HG02885 (cell line): Measurements from ENCODE around the gene PAX9.
"Not testable (repeated sequence)": the region's sequence is repeated elsewhere in the genome, so short reads cannot be mapped to it uniquely, and the experiment has no call there.

Experiments
- ATAC-seq: cut with Tn5 transposase; IDR thresholded peaks from one replicate; pipeline ENCODE4 v1.9.1; 2021; ENCODE audit warnings: mild to moderate bottlenecking; ENCODE audit not compliant: unreplicated experiment, poor library complexity

The PAX9 gene

GRCh38 chr14:36667679-36668078 is 6.0 kb downstream of the PAX9 start:
- ATAC-seq = no peak

DNA sequence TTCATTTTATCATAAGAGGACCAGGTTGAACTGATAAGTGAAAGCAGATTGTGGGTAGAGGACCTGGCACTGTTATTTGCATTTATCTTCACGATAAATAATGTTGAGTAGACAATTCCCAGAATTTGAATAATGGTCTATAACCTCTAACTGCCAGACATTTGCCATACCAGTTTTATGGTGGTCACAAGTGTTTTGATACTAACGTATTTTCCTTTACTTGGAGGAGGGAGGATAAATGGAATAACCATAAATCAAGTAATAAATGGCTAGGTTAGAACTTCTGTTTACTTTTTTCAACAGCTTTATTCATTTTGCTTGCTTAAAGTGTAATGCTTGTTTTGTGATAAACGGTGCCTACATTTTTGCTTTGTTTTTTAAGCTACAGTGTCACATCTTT is 9.5 kb downstream of the PAX9 start:
- no peak for ATAC-seq

DNA sequence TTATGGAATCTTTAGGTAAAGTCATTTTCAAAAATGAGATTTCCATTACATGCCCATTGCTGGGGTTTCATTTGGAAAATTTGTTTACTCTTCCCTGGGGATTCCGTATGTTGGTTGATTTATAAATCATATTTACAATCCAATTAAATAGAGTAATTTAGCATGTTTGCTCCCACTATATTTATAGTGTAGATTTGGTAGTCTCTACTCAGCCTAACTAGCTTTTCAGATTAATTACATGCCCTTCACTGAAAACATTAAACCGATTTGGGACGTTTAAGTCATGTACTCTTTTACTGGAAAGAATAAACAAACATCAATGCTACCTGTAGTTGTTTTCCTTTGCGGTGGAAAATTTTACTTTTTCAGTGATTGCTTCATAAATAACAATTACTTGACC is 10.4 kb downstream of the PAX9 start:
- no peak for ATAC-seq

- no peak for ATAC-seq
Observed at GRCh38 chr14:36674659-36675058, 13.0 kb downstream of the PAX9 start.

DNA sequence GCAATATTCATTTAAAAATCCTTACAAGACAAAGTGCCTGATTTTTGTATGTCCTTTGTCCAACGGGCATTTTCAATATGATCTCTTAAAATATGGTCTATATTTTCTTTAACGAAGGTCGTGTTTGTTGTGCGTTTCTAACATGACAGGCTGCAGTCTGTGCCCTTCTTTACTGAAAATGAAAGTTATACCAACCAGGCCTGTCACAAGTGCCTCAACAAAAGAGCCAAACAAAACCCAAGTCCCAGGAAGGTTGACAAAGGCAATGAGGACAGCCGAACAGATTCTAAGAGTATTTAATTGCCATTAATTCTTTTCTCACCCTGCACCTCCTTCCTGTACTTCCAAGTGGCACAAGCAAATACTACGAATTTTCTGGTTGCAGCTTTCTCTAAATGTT is 13.9 kb downstream of the PAX9 start:
- no peak for ATAC-seq

DNA sequence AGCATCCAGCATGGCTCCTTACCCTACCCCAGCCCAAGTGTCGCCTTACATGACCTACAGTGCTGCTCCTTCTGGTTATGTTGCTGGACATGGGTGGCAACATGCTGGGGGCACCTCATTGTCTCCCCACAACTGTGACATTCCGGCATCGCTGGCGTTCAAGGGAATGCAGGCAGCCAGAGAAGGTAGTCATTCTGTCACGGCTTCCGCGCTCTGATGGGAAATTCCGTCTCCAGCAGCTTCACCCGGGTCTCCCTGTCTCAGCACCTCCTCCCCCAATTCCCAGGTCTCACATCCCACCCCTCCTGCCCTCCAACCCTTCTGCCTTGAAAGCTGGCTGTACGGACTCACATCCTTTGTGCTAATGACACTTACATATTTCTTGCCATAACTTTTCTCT is 14.6 kb downstream of the PAX9 start:
- ATAC-seq = no peak

DNA sequence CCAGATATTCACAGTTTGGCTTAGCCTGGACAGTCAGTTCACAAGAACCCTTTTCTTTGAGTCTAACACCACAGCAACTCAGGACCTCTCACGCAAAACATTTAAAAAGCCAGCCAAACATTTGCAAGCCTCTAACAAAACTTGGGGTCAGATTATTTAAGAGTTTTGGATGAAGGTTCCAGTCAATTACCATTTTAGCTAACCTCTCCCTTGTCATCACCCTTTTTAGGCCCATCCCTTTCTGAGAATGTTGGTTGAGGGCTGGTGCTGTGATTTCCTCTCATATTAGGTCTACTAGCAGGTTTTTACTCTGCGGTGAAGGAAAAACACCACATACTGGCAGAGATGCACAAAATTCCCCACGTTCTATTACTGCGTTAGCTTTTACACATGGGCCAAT is 20.7 kb downstream of the PAX9 start:
- no peak for ATAC-seq

DNA sequence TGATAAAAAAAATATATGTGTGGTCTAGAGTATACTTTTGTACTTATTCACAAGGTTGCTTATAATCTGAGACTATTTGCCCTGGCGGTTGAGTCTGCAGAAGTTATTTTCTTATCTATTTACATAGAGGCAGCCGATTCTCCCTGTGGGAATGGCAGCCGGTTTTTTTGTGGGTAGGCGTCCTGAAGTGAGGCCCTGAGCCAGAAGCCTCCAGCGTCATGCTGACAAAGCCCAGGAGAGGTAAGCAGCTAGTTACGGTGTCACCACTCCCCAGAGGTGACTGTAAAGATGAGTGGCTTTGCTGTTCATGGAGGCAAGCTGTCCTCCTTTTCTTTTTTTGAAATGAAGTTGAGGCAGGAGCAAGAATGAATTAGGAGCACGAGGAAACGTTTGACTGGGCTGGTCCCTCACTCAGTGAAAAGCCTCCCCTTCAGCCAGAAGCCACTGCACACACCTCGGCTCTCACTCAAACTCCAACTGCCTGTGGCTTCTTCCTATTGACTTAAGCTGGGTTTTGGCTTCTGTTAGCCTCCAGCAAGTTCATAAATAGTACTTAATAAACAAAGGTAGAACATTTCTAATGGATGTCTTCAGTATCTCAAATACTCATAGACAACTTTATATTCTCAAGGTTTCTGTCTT is 21.5 kb downstream of the PAX9 start:
- ATAC-seq = no peak

GRCh38 chr14:36684946-36685345 is 23.3 kb downstream of the PAX9 start:
- no peak for ATAC-seq

DNA sequence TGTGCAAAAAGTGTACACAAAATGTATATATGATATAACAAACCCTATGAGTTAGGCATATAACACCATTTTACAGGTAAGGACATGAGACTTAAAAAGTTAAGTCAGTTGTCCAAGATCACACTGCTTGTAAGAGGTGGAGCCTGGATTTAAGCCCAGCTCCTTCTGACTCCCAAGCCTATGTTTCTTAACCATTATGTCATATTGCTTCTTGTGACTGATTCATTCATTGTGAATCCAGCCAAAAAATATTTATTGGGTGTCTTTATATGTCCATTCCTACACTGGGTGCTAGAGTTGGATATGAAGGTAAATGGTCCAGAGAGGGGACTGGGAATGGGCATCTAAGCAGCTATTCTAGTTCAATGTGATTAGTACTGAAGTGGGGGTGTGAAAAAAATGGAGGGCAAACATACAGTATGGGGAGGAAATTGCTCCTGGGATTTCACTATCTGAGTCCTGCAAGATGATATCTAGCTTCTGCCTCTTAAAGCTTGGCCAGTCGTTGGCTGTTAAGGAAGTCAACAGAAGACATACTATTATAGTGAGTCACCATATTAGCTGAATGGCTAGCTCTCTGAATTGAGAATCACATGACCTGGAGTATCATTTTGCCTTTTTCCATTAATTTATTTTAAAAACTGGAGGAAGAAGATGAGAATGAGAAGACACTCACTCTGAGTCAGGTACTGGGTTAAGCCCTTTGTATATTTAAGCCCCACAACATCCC is 28.8 kb downstream of the PAX9 start:
- ATAC-seq = no peak

DNA sequence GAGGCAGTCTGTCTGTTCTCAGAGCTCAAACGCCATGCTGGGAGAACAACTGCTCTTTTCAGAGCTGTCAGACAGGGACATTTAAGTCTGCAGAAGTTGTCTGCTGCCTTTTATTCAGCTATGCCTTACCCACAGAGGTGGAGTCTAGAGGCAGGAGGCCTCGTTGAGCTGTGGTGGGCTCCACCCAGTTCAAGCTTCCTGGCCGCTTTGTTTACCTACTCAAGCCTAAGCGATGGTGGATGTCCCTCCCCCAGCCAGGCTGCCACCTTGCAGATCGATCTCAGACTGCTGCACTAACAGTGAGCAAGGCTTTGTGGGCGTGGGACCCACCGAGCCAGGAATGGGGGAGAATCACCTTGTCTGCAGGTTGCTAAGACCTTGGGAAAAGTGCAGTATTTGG is 37.8 kb downstream of the PAX9 start:
- not testable (repeated sequence) for ATAC-seq

GRCh38 chr14:36700651-36701050 is 39.0 kb downstream of the PAX9 start:
- ATAC-seq = no peak

DNA sequence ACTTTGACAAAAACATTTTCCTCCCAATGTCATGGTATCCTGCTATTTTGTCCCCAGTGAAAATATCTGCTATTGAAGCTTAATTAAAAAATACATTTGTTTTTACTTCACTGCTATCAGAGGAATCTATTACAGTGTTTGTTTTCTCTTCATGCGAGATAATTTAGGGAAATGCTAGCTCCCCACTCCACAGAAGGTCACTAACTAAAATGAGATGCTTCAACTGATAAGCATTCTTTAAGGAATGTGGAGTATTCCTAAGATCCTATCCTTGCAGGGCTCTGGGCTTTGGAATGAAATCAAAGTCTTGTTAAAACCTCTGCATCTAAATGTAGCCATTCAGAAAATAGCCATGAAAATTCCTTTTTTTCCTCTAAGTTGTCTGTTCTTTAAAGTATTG is 39.5 kb downstream of the PAX9 start:
- ATAC-seq = no peak

DNA sequence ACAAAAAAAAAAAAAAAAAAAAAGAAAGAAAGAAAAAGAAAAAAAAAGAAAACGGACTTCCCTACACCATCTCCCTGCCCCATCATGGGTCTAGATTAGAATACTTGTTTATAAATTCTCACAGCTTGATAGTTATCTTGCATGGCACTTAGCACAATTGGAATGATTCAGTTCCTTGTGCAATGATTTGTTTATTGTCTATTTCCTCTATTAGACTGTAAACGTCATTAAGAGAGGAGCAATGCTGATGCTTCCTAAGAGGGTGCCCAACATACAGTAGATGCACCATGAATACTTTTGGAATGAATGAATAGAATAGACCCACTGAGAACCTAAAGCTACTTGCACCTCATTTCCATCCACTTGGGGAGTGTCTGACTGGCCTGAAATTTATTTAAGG is 40.8 kb downstream of the PAX9 start:
- no peak for ATAC-seq

DNA sequence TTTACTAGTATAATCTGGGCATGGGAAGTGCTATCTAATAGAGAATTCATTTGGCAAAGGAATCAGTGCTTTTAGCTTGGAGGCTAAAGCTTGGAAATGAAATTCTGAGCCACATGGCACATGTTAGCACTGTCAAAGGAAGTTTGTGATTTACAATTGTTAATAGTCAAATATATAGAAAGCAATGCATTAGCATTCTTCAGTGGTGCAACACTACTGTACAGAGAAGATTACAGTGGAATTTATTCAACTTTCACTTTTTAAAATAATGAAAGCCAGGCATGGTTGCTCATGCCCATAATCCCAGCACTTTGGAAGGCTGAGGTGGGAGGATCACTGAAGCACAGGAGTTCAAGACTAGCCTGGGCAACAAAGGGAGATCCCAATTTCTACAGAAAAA is 45.9 kb downstream of the PAX9 start:
- ATAC-seq = no peak

GRCh38 chr14:36713960-36714703 is 52.5 kb downstream of the PAX9 start:
- no peak for ATAC-seq

GRCh38 chr14:36716614-36717184 is 55.0 kb downstream of the PAX9 start:
- ATAC-seq = no peak

DNA sequence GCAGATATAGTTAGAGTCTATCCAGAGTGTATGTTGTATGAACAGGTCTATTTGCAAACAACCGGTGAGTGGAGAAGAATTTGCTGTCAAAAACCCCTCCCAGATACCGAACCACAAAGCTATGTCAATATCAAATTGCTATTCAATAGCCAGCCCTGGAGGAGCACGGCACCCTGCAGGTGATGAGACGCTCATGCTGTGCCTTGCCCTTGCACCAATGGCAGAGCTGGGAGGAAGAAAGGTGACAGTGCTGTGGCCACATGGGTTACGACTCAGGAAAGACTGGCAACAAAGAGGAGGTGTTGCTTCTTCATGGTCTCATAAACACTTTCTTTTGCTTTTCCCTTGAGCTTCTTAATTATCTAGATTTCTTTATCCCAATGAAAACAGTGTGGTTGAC is 55.7 kb downstream of the PAX9 start:
- no peak for ATAC-seq

DNA sequence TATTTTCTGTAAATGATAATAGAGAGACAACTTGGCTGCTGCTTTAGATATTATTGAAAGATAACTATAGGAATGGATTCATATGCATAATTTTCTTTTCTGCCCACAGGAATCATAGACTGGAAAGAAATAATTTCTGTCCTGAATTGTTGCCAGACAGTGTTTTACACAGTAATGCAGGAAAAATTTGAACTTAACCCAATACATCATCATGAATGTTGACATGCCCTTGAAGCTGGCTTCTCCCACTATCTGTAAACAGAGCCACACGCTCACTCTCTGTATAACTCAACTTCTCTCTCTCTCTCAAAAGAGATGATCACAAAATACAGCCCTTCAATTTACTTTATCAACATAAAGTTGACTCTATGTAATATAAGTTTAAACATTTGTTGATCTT is 56.6 kb downstream of the PAX9 start:
- no peak for ATAC-seq

DNA sequence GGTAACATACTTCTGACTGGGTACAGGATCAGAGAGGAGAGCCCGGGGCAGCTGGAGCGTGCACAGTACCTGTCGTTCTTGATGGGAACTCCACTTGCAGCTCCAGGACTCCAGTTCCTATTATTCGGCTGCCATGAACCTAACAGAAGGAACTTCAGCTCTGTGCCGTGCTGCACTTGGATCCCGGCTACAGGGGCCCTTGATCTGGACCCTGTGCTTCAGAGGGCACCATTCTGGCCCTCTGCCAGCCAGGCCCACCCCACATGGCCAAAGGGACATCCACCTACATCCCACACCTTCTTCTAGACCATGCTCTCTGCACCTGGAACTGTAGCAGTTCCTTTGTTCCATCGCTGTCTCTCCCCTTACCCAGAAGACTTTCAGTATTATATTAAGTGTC is 58.2 kb downstream of the PAX9 start:
- no peak for ATAC-seq

DNA sequence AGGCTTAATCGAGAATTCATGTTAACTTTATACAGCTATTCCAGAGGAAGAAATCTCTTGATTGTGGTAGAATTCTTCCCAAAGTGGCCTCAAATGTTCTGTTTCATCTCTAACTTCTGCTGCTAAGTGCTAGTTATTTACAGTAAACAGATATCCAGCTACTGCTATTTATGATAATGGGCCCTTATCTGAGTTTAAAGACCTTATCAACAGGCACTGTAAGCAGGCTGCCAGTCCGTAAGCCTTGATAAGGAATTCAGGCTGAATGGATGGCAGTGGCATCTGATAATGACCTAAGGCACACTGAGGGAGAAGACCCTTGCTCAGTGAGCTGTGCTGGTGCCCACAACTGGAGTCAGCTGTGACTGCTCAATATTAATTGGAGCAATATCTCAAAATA is 59.0 kb downstream of the PAX9 start:
- no peak for ATAC-seq
